HepG2 (cell line): ENCODE results near the gene ABHD4. TPM values are rescaled to one million over a fixed set of nuclear protein-coding genes. Genes with fewer than 3 reads are reported as not detected.

ENCODE experiments used
- BRCA1 ChIP-seq: sonication (generic); formaldehyde crosslinking; IDR thresholded peaks from 2 replicates; pipeline ENCODE4 v1.4.0; 2020; ENCODE audit warnings: missing genetic modification reagents
- DMTF1 ChIP-seq: sonication (generic); formaldehyde crosslinking; IDR thresholded peaks from 2 replicates; pipeline ENCODE4 v1.4.0; 2020; ENCODE audit warnings: mild to moderate bottlenecking, missing genetic modification reagents
- DNMT3B ChIP-seq: conservative IDR thresholded peaks from 2 replicates; pipeline ENCODE4 v1.6.1; 2016; ENCODE audit warnings: missing biosample characterization, control low read depth
- NKX3-1 ChIP-seq: sonication (generic); formaldehyde crosslinking; IDR thresholded peaks from 2 replicates; pipeline ENCODE4 v1.5.0; 2020; ENCODE audit warnings: missing genetic modification reagents
- TEAD3 ChIP-seq: optimal IDR thresholded peaks from 2 replicates; pipeline ENCODE3; 2016; ENCODE audit warnings: borderline replicate concordance
- ZFX ChIP-seq: sonication (generic); formaldehyde crosslinking; IDR thresholded peaks from 2 replicates; pipeline ENCODE4 v1.4.0; 2020; ENCODE audit warnings: mild to moderate bottlenecking, low read depth, missing genetic modification reagents, moderate library complexity
- ZNF225 ChIP-seq: sonication (generic); formaldehyde crosslinking; IDR thresholded peaks from 2 replicates; pipeline ENCODE4 v1.4.0; 2020; ENCODE audit warnings: mild to moderate bottlenecking, missing genetic modification reagents
- ZNF275 ChIP-seq: sonication (generic); formaldehyde crosslinking; IDR thresholded peaks from 2 replicates; pipeline ENCODE4 v1.8.0; 2022; ENCODE audit warnings: missing genetic modification reagents, mild to moderate bottlenecking, inconsistent platforms, borderline replicate concordance
- polyA plus RNA-seq, 8 experiments: library from polyadenylated mRNA; depleted of rRNA in 3 of 8; stranded (reverse) in 7 of 8; unstranded in 1 of 8; fragments of >200 nt; fragmentation: Illumina TruSeq in 4 of 8; extraction: Trizol in 4 of 8; gene quantifications; 2 replicates each; pipeline versions ENCODE4 v1.2.1 to v1.2.3, GENCODE V29; 2011 to 2016; ENCODE audit warnings: low read depth in 4 of 8, missing spikeins in 1 of 8, mixed read lengths in 1 of 8; ENCODE audit not compliant: insufficient read depth in 1 of 8
- total RNA-seq, 5 experiments: library from RNA; depleted of rRNA; stranded (reverse); fragments of >200 nt; fragmentation: Illumina TruSeq; extraction: Trizol; gene quantifications; 2 replicates each; pipeline ENCODE4 v1.2.3, GENCODE V29; 2016; ENCODE audit warnings: low read depth in 1 of 5
- TF ChIP-seq, protein P1 (sequence below): sonication (generic); formaldehyde crosslinking; IDR thresholded peaks from 2 replicates; pipeline ENCODE4 v1.4.0; 2020; ENCODE audit warnings: mild to moderate bottlenecking, missing genetic modification reagents, borderline replicate concordance
- TF ChIP-seq, protein P2 (sequence below): sonication (generic); formaldehyde crosslinking; IDR thresholded peaks from 2 replicates; pipeline ENCODE4 v1.5.1; 2020; ENCODE audit warnings: missing genetic modification reagents, mild to moderate bottlenecking, borderline replicate concordance
- TF ChIP-seq, protein P3 (sequence below): sonication (generic); formaldehyde crosslinking; IDR thresholded peaks from 2 replicates; pipeline ENCODE4 v1.5.0; 2020; ENCODE audit warnings: mild to moderate bottlenecking, missing genetic modification reagents, borderline replicate concordance

Gene ABHD4
- total and polyA plus RNA-seq, 2 of the 13 experiments (the other 11 are each of a cell fraction or from before 2014, with no cell fraction given): 16.1 to 47.5 TPM

DNA sequence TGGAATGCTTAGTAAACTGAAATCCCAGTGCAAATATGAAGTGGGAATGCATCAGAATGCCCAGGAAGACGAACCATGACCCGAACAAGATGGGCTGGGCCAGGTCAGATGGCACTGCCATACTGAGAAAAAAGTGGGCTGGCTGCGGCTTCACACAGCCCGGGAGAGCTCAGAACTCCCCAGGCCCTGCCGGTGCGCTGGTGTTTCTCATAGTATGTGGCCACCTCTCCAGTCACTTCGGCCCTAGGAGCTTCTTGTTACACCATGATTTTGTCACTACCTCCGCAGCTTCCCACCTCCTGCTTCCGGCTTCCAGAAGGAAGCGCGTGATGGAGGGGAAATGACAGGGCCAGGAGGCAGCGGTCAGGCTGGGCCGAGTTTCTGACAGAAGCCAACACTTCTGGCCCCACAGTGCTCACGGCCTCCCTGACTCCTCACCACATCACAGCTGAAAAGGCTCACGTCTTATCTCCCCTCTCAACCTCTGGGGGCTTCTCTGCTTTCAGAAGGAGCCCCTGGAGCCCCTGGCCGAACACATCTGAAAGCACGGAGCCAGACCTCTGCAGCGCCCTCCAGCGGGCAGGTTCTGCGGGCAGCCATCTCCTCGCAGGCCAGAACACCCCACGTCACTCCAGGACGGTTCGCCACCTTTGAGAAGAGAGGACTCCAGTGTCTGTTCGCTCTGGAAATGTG is 39.7 kb upstream of the ABHD4 start (continued):
- TF ChIP-seq, protein P1, sequence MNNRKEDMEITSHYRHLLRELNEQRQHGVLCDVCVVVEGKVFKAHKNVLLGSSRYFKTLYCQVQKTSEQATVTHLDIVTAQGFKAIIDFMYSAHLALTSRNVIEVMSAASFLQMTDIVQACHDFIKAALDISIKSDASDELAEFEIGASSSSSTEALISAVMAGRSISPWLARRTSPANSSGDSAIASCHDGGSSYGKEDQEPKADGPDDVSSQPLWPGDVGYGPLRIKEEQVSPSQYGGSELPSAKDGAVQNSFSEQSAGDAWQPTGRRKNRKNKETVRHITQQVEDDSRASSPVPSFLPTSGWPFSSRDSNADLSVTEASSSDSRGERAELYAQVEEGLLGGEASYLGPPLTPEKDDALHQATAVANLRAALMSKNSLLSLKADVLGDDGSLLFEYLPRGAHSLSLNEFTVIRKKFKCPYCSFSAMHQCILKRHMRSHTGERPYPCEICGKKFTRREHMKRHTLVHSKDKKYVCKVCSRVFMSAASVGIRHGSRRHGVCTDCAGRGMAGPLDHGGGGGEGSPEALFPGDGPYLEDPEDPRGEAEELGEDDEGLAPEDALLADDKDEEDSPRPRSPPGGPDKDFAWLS (CRISPR knock-in tag): no peak
- TF ChIP-seq BRCA1 (CRISPR knock-in tag) (no peak), ZNF225 (peak; percentile 73; the same call in 1 of the 2 replicates), ZFX (peak; percentile 46; the same call in 1 of the 2 replicates), NKX3-1 (CRISPR knock-in tag) (no peak), DMTF1 (no peak), DNMT3B (CRISPR knock-in tag) (no peak), ZNF275 (no peak), TEAD3 (CRISPR knock-in tag) (peak; percentile 19)
- TF ChIP-seq, protein P2, sequence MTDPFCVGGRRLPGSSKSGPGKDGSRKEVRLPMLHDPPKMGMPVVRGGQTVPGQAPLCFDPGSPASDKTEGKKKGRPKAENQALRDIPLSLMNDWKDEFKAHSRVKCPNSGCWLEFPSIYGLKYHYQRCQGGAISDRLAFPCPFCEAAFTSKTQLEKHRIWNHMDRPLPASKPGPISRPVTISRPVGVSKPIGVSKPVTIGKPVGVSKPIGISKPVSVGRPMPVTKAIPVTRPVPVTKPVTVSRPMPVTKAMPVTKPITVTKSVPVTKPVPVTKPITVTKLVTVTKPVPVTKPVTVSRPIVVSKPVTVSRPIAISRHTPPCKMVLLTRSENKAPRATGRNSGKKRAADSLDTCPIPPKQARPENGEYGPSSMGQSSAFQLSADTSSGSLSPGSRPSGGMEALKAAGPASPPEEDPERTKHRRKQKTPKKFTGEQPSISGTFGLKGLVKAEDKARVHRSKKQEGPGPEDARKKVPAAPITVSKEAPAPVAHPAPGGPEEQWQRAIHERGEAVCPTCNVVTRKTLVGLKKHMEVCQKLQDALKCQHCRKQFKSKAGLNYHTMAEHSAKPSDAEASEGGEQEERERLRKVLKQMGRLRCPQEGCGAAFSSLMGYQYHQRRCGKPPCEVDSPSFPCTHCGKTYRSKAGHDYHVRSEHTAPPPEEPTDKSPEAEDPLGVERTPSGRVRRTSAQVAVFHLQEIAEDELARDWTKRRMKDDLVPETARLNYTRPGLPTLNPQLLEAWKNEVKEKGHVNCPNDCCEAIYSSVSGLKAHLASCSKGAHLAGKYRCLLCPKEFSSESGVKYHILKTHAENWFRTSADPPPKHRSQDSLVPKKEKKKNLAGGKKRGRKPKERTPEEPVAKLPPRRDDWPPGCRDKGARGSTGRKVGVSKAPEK (CRISPR knock-in tag): no peak
- TF ChIP-seq, protein P3, sequence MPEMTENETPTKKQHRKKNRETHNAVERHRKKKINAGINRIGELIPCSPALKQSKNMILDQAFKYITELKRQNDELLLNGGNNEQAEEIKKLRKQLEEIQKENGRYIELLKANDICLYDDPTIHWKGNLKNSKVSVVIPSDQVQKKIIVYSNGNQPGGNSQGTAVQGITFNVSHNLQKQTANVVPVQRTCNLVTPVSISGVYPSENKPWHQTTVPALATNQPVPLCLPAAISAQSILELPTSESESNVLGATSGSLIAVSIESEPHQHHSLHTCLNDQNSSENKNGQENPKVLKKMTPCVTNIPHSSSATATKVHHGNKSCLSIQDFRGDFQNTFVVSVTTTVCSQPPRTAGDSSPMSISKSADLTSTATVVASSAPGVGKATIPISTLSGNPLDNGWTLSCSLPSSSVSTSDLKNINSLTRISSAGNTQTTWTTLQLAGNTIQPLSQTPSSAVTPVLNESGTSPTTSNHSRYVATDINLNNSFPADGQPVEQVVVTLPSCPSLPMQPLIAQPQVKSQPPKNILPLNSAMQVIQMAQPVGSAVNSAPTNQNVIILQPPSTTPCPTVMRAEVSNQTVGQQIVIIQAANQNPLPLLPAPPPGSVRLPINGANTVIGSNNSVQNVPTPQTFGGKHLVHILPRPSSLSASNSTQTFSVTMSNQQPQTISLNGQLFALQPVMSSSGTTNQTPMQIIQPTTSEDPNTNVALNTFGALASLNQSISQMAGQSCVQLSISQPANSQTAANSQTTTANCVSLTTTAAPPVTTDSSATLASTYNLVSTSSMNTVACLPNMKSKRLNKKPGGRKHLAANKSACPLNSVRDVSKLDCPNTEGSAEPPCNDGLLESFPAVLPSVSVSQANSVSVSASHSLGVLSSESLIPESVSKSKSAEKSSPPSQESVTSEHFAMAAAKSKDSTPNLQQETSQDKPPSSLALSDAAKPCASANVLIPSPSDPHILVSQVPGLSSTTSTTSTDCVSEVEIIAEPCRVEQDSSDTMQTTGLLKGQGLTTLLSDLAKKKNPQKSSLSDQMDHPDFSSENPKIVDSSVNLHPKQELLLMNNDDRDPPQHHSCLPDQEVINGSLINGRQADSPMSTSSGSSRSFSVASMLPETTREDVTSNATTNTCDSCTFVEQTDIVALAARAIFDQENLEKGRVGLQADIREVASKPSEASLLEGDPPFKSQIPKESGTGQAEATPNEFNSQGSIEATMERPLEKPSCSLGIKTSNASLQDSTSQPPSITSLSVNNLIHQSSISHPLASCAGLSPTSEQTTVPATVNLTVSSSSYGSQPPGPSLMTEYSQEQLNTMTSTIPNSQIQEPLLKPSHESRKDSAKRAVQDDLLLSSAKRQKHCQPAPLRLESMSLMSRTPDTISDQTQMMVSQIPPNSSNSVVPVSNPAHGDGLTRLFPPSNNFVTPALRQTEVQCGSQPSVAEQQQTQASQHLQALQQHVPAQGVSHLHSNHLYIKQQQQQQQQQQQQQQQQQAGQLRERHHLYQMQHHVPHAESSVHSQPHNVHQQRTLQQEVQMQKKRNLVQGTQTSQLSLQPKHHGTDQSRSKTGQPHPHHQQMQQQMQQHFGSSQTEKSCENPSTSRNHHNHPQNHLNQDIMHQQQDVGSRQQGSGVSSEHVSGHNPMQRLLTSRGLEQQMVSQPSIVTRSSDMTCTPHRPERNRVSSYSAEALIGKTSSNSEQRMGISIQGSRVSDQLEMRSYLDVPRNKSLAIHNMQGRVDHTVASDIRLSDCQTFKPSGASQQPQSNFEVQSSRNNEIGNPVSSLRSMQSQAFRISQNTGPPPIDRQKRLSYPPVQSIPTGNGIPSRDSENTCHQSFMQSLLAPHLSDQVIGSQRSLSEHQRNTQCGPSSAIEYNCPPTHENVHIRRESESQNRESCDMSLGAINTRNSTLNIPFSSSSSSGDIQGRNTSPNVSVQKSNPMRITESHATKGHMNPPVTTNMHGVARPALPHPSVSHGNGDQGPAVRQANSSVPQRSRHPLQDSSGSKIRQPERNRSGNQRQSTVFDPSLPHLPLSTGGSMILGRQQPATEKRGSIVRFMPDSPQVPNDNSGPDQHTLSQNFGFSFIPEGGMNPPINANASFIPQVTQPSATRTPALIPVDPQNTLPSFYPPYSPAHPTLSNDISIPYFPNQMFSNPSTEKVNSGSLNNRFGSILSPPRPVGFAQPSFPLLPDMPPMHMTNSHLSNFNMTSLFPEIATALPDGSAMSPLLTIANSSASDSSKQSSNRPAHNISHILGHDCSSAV: no peak
